Measurements from ENCODE around the gene DCLK1.

Gene DCLK1

GRCh38 chr13:35732565-35732964, 398.6 kb downstream of the DCLK1 start:
- DNase-seq = no peak

GRCh38 chr13:35731471-35731870, 399.7 kb downstream of the DCLK1 start:
- DNase-seq = no peak

- peak; percentile 62 for DNase-seq
Measured at GRCh38 chr13:35729926-35730627, 401.1 kb downstream of the DCLK1 start.

- DNase-seq = no peak
Measured at GRCh38 chr13:35727881-35728280, 403.3 kb downstream of the DCLK1 start.

GRCh38 chr13:35724446-35724845, 406.7 kb downstream of the DCLK1 start:
- DNase-seq = peak; percentile 55

GRCh38 chr13:35723821-35724220, 407.4 kb downstream of the DCLK1 start:
- DNase-seq = no peak

- no peak for DNase-seq
Measured at GRCh38 chr13:35723053-35723461, 408.1 kb downstream of the DCLK1 start.

GRCh38 chr13:35722458-35723052, 408.6 kb downstream of the DCLK1 start:
- peak; percentile 51 for DNase-seq

- DNase-seq = peak; percentile 65
Measured at GRCh38 chr13:35720690-35721554, 410.3 kb downstream of the DCLK1 start.

GRCh38 chr13:35720290-35720689, 410.9 kb downstream of the DCLK1 start:
- no peak for DNase-seq
